Measurements from ENCODE around the gene TXNRD1.

TXNRD1 gene

DNA sequence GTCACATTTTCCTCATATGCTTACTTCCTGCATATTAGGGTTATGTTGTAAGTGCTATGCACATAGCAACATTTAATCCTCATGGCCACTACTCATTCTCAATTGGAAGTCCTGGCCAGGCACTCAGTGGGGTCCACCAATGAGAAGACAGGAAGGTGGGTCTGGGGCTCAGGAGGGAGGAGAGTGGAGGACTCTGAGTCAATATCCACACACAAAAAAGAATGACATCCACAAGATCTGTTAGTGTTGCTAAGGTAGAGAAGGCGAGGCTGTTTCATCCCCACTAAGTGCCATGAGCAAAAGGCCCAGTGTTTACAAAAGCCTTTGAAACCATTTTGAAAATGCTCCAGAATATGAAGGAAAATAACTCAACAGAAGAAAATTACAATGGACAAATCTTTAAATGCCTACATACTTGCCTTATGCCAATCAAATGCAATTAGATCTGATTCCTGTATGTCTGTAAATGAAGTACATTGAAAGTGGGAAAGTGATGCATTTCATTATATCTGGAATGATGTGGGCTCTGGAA is 141.9 kb downstream of the TXNRD1 start:
- no peak for TF ChIP-seq FOXP2 (optimal IDR thresholded peaks at IDR 0.05; ENCODE audit: borderline replicate concordance, extremely low read depth, extremely low read length, insufficient read depth)
- TF ChIP-seq SIN3A (IDR thresholded peaks at IDR 0.05; ENCODE audit: borderline replicate concordance, insufficient read depth, low read length): no peak
- TF ChIP-seq POLR2AphosphoS5 (IDR thresholded peaks at IDR 0.05; ENCODE audit: low read depth, low read length): no peak
- no peak for TF ChIP-seq TAF1 (IDR thresholded peaks at IDR 0.05; ENCODE audit: borderline replicate concordance, insufficient read depth, low read length)
- no peak for TF ChIP-seq REST (IDR thresholded peaks at IDR 0.05; ENCODE audit: insufficient read depth in 1 of 2, low read depth in 2 of 2, low read length in 2 of 2)

GRCh38 chr12:104358353-104359003 is 142.9 kb downstream of the TXNRD1 start:
- TF ChIP-seq POLR2AphosphoS5 (IDR thresholded peaks at IDR 0.05; ENCODE audit: low read depth, low read length): no peak
- TF ChIP-seq REST (IDR thresholded peaks at IDR 0.05; ENCODE audit: insufficient read depth in 1 of 2, low read depth in 2 of 2, low read length in 2 of 2): no peak
- no peak for TF ChIP-seq FOXP2 (optimal IDR thresholded peaks at IDR 0.05; ENCODE audit: borderline replicate concordance, extremely low read depth, extremely low read length, insufficient read depth)
- no peak for TF ChIP-seq SIN3A (IDR thresholded peaks at IDR 0.05; ENCODE audit: borderline replicate concordance, insufficient read depth, low read length)
- no peak for TF ChIP-seq TAF1 (IDR thresholded peaks at IDR 0.05; ENCODE audit: borderline replicate concordance, insufficient read depth, low read length)

DNA sequence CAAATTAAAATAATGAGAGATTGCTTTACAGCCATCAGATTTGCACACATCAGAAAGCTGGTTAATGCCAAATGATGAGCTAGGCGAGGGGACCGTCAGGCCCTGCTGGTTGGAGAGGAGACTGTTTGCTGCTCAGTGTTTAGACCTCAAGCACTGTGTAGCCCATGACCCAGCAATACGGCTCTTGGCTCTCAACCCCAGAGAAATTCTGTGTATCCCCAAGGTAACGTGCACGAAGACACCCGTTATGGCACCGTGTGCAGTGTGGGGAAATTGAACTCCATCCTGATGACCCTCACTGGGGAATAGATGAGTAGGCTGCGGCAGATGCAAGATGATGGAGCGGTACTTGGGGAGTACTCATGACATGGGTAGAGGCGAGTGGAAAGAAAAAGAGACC is 143.6 kb downstream of the TXNRD1 start:
- TF ChIP-seq TAF1 (IDR thresholded peaks at IDR 0.05; ENCODE audit: borderline replicate concordance, insufficient read depth, low read length): no peak
- TF ChIP-seq SIN3A (IDR thresholded peaks at IDR 0.05; ENCODE audit: borderline replicate concordance, insufficient read depth, low read length): no peak
- TF ChIP-seq REST (IDR thresholded peaks at IDR 0.05; ENCODE audit: insufficient read depth in 1 of 2, low read depth in 2 of 2, low read length in 2 of 2): no peak
- TF ChIP-seq POLR2AphosphoS5 (IDR thresholded peaks at IDR 0.05; ENCODE audit: low read depth, low read length): no peak
- TF ChIP-seq FOXP2 (optimal IDR thresholded peaks at IDR 0.05; ENCODE audit: borderline replicate concordance, extremely low read depth, extremely low read length, insufficient read depth): no peak

- TF ChIP-seq TAF1 (IDR thresholded peaks at IDR 0.05; ENCODE audit: borderline replicate concordance, insufficient read depth, low read length) (no peak), POLR2AphosphoS5 (IDR thresholded peaks at IDR 0.05; ENCODE audit: low read depth, low read length) (no peak), FOXP2 (optimal IDR thresholded peaks at IDR 0.05; ENCODE audit: borderline replicate concordance, extremely low read depth, extremely low read length, insufficient read depth) (no peak), SIN3A (IDR thresholded peaks at IDR 0.05; ENCODE audit: borderline replicate concordance, insufficient read depth, low read length) (no peak), REST (IDR thresholded peaks at IDR 0.05; ENCODE audit: insufficient read depth in 1 of 2, low read depth in 2 of 2, low read length in 2 of 2) (no peak)
Measured at GRCh38 chr12:104360157-104360556, 144.6 kb downstream of the TXNRD1 start.

All from PFSK-1 (cell line).